CD4-positive, CD25-positive, alpha-beta regulatory T cell (primary cell): ENCODE measurements around the gene ANK3. TPM values are rescaled to one million over a fixed set of nuclear protein-coding genes. Genes with fewer than 3 reads are reported as not detected.

Experiments
- ATAC-seq, 2 donors: fragments of 150-1000 bp; cut with Tn5 transposase; one replicate each; pipeline ENCODE4 v1.10.0; 2021; ENCODE audit warnings: low read depth in 2 of 2, moderate number of reproducible peaks in 2 of 2, moderate library complexity in 1 of 2
- DNase-seq, 3 donors: peaks; one replicate each; pipeline versions ENCODE4 v3.0.0 to v3.0.0-alpha.2; 2012 to 2022; ENCODE audit warnings: mixed read lengths in 1 of 3
- H3K27ac ChIP-seq: one replicate; pipeline ENCODE4 v1.7.0; 2013; ENCODE audit warnings: mild to moderate bottlenecking, low read length; ENCODE audit not compliant: insufficient read depth, poor library complexity, severe bottlenecking
- H3K27me3 ChIP-seq: one replicate; pipeline ENCODE4 v1.7.0; 2013; ENCODE audit warnings: low read length; ENCODE audit not compliant: control insufficient read depth, insufficient read depth
- H3K36me3 ChIP-seq: one replicate; pipeline ENCODE4 v1.7.0; 2013; ENCODE audit warnings: mild to moderate bottlenecking, low read length, moderate library complexity; ENCODE audit not compliant: control insufficient read depth, insufficient read depth
- H3K4me1 ChIP-seq: 2 replicates; pipeline ENCODE4 v1.7.0; 2013; ENCODE audit warnings: mild to moderate bottlenecking, low read length; ENCODE audit not compliant: insufficient read depth, control insufficient read depth, poor library complexity, severe bottlenecking
- H3K4me3 ChIP-seq: one replicate; pipeline ENCODE4 v1.7.0; 2013; ENCODE audit warnings: low read depth, mild to moderate bottlenecking, low read length, moderate library complexity
- H3K9me3 ChIP-seq, 2 experiments: 1 replicate in 1 of 2; 2 replicates in 1 of 2; pipeline ENCODE4 v1.7.0; 2013; ENCODE audit warnings: low read length in 2 of 2, mild to moderate bottlenecking in 1 of 2, moderate library complexity in 1 of 2; ENCODE audit not compliant: control insufficient read depth in 2 of 2
- H3K27ac Mint-ChIP-seq, 3 donors: one replicate each; pipeline ENCODE4 v1.8.0; 2020 to 2022; ENCODE audit warnings: mild to moderate bottlenecking in 3 of 3, mixed read lengths in 3 of 3, moderate library complexity in 2 of 3
- H3K27me3 Mint-ChIP-seq: one replicate; pipeline ENCODE4 v1.8.0; 2022; ENCODE audit warnings: mild to moderate bottlenecking, mixed read lengths
- H3K36me3 Mint-ChIP-seq: one replicate; pipeline ENCODE4 v1.8.0; 2020; ENCODE audit warnings: mixed read lengths
- H3K4me1 Mint-ChIP-seq, 4 donors: one replicate each; pipeline ENCODE4 v1.8.0; 2020 to 2022; ENCODE audit warnings: mixed read lengths in 4 of 4, mild to moderate bottlenecking in 1 of 4
- H3K4me3 Mint-ChIP-seq, 4 donors: one replicate each; pipeline ENCODE4 v1.8.0; 2020 to 2022; ENCODE audit warnings: mild to moderate bottlenecking in 4 of 4, mixed read lengths in 4 of 4, moderate library complexity in 3 of 4
- H3K9me3 Mint-ChIP-seq, 7 donors: one replicate each; pipeline ENCODE4 v1.8.0; 2020 to 2022; ENCODE audit warnings: mixed read lengths in 7 of 7, mild to moderate bottlenecking in 3 of 7, moderate library complexity in 2 of 7
- polyA plus RNA-seq, 4 donors: library from polyadenylated mRNA; unstranded; fragments of 300-500 nt; fragmentation: Illumina TruSeq; gene quantifications; one replicate each; pipeline ENCODE4 v1.2.3, GENCODE V29; 2021
- total RNA-seq: library from RNA; stranded (reverse); gene quantifications from one replicate; pipeline ENCODE4 v1.2.3, GENCODE V29; 2022

ANK3 gene
- total and polyA plus RNA-seq, 5 donors from 2014 or later = 1.8 to 32.6 (median 3.1) TPM

DNA sequence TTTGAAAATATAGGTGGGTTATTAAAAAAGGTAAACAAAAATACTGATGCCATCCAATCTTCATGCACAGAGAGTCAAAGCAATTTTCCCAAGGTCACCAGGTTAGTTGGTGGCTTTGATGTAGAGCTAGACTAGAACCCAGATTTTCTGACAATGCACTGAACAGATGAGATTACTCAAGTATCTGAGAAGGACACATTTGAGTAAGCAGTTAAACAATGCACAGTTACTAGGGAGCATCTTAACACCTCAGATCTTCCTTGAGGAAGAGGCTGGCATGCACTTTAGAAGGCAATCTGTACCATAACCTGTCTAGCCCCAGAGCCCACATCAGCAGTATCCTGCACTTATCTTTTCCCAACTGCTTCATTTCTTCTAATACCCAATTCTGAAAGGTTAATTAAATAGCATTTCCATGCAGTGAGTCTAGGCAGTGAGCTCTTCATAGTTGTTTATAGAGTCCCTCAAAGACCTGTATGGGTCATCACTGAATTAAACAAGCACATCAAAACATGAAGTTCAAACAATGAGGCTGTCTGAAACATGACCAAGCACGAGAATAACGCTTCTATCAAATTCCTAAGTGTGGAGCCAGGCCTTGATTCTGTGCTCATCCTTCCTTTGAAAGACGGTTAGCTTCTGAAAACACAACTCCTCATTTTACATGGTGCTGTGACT, 38.2 kb upstream of the ANK3 start:
- Histone ChIP-seq H3K4me1 (no peaks in the 10 kb centered on the region), H3K27ac (no peak overlapping the region), H3K27me3 (no peaks in the 10 kb centered on the region), H3K36me3 (no peaks in the 10 kb centered on the region), H3K9me3 (no peaks in the 10 kb centered on the region), H3K4me3 (no peak overlapping the region)
- DNase-seq (no peak), ATAC-seq (no peak)
- no peaks in the 10 kb centered on the region for H3K27me3 Mint-ChIP-seq
- H3K4me3 Mint-ChIP-seq = no peak overlapping the region
- no peak overlapping the region for H3K27ac Mint-ChIP-seq
- H3K9me3 Mint-ChIP-seq = no peaks in the 10 kb centered on the region
- no peaks in the 10 kb centered on the region for H3K4me1 Mint-ChIP-seq
- no peaks in the 10 kb centered on the region for H3K36me3 Mint-ChIP-seq

DNA sequence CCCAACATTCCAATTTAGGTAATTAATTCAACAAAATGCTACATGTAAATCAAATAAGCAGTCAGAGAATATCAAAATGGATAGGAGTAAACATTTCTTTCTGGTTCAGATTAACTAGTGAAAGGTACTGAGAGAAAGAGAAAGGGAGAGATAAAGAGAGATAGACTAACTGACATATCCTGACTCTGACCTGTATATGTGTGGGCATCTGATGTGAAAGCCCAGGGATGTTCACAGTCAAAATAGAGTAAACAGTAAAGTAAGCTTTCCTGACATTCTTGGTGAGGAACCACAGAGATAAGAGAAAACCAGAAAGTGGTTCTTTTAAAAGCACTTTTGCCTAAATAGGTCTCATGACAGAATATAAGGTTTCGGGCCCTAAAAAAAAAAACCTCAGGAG, 37.5 kb upstream of the ANK3 start:
- no peak for DNase-seq
- H3K27me3 ChIP-seq = no peaks in the 10 kb centered on the region
- no peak for ATAC-seq
- no peak overlapping the region for H3K27ac ChIP-seq
- H3K4me1 Mint-ChIP-seq = no peaks in the 10 kb centered on the region
- H3K4me1 ChIP-seq = no peaks in the 10 kb centered on the region
- H3K9me3 Mint-ChIP-seq = no peaks in the 10 kb centered on the region
- H3K9me3 ChIP-seq = no peaks in the 10 kb centered on the region
- no peak overlapping the region for H3K4me3 ChIP-seq
- no peak overlapping the region for H3K4me3 Mint-ChIP-seq
- no peaks in the 10 kb centered on the region for H3K36me3 ChIP-seq
- no peak overlapping the region for H3K27ac Mint-ChIP-seq
- H3K27me3 Mint-ChIP-seq = no peaks in the 10 kb centered on the region
- H3K36me3 Mint-ChIP-seq = no peaks in the 10 kb centered on the region

DNA sequence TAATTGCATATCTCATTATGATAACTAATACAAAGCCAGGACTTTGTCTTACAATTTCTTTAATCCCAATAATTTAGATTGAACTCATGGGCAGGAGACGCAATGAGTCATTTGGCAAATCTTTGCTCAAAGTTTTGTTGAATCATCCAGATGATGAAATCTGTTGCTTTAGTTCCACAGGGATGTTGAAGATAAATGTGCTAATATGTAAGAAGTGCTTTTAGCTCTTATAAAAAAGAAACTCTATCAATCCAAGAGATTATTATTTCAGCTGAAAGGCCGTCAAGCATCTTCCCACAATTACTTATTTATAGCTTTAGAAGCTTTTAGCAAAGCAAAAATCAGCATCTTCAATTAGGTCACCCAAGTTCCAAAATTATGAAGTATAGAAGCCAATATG, 36.8 kb upstream of the ANK3 start:
- no peak for ATAC-seq
- H3K27ac Mint-ChIP-seq = no peak overlapping the region
- H3K4me1 ChIP-seq = no peaks in the 10 kb centered on the region
- H3K36me3 ChIP-seq = no peaks in the 10 kb centered on the region
- no peak overlapping the region for H3K4me3 ChIP-seq
- H3K4me1 Mint-ChIP-seq = no peaks in the 10 kb centered on the region
- no peaks in the 10 kb centered on the region for H3K36me3 Mint-ChIP-seq
- no peaks in the 10 kb centered on the region for H3K27me3 Mint-ChIP-seq
- no peak overlapping the region for H3K27ac ChIP-seq
- no peaks in the 10 kb centered on the region for H3K9me3 ChIP-seq
- H3K27me3 ChIP-seq = no peaks in the 10 kb centered on the region
- H3K9me3 Mint-ChIP-seq = no peaks in the 10 kb centered on the region
- DNase-seq = no peak
- H3K4me3 Mint-ChIP-seq = no peak overlapping the region

DNA sequence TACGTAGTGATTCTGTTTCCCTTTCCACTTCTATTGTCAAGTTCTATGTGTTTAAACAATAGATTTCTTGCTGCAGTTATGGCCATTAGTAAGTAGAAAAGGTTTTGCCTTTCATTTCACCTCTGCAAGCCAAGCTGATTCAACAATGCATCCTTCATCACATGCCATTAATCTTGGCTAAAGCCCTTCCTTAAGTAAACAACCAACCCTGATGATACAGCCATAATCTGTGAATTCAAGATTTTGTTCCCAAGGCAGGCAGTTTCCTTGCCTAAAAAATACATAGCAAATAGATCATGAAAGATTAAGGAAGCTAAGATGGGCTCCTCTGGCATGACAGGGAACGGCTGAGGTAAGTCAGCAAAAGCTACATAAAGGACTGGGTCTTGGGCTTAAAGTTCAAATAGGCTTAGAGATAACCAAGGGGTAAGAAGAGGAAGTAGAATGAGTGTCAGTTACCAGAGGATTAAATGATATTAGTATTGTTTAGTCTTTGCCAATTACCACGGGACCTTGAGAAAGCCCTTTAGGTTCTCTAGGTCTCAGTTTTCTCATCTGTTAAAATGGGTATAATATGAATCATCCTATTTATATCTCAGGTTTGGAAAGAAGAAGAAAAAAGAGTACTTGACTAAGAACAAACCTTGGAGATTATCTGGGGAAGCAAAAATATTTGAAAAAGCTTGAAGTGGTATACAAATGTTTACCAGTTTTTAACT, 35.9 kb upstream of the ANK3 start:
- Histone ChIP-seq H3K36me3 (no peaks in the 10 kb centered on the region), H3K4me3 (no peak overlapping the region), H3K27me3 (no peaks in the 10 kb centered on the region), H3K27ac (no peak overlapping the region), H3K9me3 (no peaks in the 10 kb centered on the region), H3K4me1 (no peaks in the 10 kb centered on the region)
- no peaks in the 10 kb centered on the region for H3K36me3 Mint-ChIP-seq
- H3K4me1 Mint-ChIP-seq = no peaks in the 10 kb centered on the region
- no peak overlapping the region for H3K4me3 Mint-ChIP-seq
- DNase-seq (no peak), ATAC-seq (no peak)
- no peak overlapping the region for H3K27ac Mint-ChIP-seq
- H3K9me3 Mint-ChIP-seq = no peaks in the 10 kb centered on the region
- H3K27me3 Mint-ChIP-seq = no peaks in the 10 kb centered on the region

DNA sequence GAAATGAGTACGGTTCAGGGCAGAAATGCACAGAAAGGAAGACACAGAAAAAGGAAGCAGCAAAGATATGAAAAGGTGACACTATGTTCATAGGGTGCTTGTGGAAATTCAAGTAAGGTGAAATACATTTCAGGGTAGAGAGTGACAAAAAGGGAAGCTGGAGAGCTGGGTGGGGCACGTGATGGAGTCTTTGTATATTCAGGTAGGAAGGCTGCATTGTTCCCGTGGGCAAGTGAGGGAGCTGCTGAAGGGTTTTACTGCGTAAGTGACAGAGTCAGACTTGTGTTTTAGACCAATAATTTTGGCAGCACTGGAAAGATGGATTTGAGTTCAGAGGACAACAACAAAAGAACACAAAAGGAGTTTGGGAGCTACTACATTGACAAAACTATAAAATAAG, 35.3 kb upstream of the ANK3 start:
- Histone ChIP-seq H3K4me1 (no peaks in the 10 kb centered on the region), H3K9me3 (no peaks in the 10 kb centered on the region), H3K36me3 (no peaks in the 10 kb centered on the region), H3K4me3 (no peak overlapping the region), H3K27ac (no peak overlapping the region), H3K27me3 (no peaks in the 10 kb centered on the region)
- Mint-ChIP-seq H3K9me3 (no peaks in the 10 kb centered on the region), H3K4me3 (no peak overlapping the region), H3K4me1 (no peaks in the 10 kb centered on the region), H3K36me3 (no peaks in the 10 kb centered on the region), H3K27me3 (no peaks in the 10 kb centered on the region), H3K27ac (no peak overlapping the region)
- ATAC-seq (no peak), DNase-seq (no peak)

DNA sequence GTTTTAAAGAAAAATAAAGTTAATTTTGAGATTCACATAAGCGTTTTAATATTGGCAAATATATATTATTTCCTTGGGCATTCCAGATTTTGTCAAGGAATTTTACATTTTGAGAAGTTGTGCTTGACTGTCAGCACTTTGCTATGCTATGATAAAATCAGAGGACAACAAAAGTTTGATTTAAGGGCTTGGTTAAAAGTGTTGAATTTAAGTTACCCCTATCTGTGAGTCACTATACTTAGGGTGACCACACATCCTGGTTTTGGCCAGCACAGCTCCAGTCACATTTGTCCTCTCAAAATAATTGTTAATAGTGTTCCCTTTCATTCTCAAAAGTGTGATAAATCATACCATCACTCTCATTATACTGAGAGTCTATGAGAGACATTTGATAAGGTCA, 34.2 kb upstream of the ANK3 start:
- no peaks in the 10 kb centered on the region for H3K9me3 ChIP-seq
- no peaks in the 10 kb centered on the region for H3K36me3 Mint-ChIP-seq
- no peaks in the 10 kb centered on the region for H3K4me1 Mint-ChIP-seq
- no peak overlapping the region for H3K27ac ChIP-seq
- no peak overlapping the region for H3K4me3 ChIP-seq
- H3K36me3 ChIP-seq = no peaks in the 10 kb centered on the region
- H3K9me3 Mint-ChIP-seq = no peaks in the 10 kb centered on the region
- H3K4me1 ChIP-seq = no peaks in the 10 kb centered on the region
- H3K27ac Mint-ChIP-seq = no peak overlapping the region
- ATAC-seq (no peak), DNase-seq (no peak)
- H3K27me3 Mint-ChIP-seq = no peaks in the 10 kb centered on the region
- H3K27me3 ChIP-seq = no peaks in the 10 kb centered on the region
- no peak overlapping the region for H3K4me3 Mint-ChIP-seq

DNA sequence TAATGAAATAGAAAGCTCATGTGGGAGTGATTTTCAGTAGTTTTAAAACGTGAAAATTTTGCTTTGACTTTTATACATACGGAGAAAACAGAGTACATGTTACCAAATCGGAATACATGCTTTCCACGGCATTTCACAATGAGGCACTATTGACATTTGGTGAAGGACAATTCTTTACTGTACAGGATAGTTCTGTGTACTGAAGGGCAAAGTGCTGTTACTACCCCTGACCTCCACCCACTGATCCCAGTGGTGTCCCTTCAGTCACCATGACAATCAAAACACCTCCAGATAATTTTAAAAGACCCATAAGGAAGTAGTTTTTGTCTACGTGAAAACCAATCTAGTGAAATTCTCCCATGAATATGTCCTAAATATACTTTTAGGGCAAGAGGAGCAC, 33.1 kb upstream of the ANK3 start:
- DNase-seq (no peak), ATAC-seq (no peak)
- no peak overlapping the region for H3K27ac ChIP-seq
- Mint-ChIP-seq H3K9me3 (peaks cover 0 to 1% (median 0%) of the 10 kb centered on the region in 7 donors), H3K27me3 (no peaks in the 10 kb centered on the region), H3K4me3 (no peak overlapping the region), H3K27ac (no peak overlapping the region), H3K4me1 (no peaks in the 10 kb centered on the region), H3K36me3 (no peaks in the 10 kb centered on the region)
- no peaks in the 10 kb centered on the region for H3K36me3 ChIP-seq
- H3K9me3 ChIP-seq = no peaks in the 10 kb centered on the region
- H3K27me3 ChIP-seq = no peaks in the 10 kb centered on the region
- H3K4me1 ChIP-seq = no peaks in the 10 kb centered on the region
- no peak overlapping the region for H3K4me3 ChIP-seq
